WTC11 (cell line): ENCODE data around the gene TNPO3. TPM values are rescaled to one million over a fixed set of nuclear protein-coding genes. Genes with fewer than 3 reads are reported as not detected.
A peak's percentile ranks its signal among the peaks of the same experiment; 100 is the strongest.

Experiments used
- ATAC-seq: fragments of 200-7000 bp; cut with Tn5 transposase; 2 replicates; pipeline ENCODE4 v1.10.0; 2021; ENCODE audit warnings: mild to moderate bottlenecking, moderate library complexity
- CTCF ChIA-PET: fragments of 300-600 bp; sonication (Branson Sonifier 250); formaldehyde crosslinking; loops from one replicate; lab custom pipeline; 2021; ENCODE audit warnings: antibody characterized with exemption; lab: Charles Lee
- POLR2A ChIA-PET: fragments of 350-600 bp; sonication (Branson Sonifier 250); formaldehyde crosslinking; loops from one replicate; lab custom pipeline; 2021; ENCODE audit warnings: antibody characterized with exemption; lab: Charles Lee
- DNase-seq: peaks from one replicate; pipeline ENCODE4 v3.0.0; 2021; ENCODE audit warnings: low spot score
- H3K27ac Mint-ChIP-seq: 2 replicates; pipeline ENCODE4 v1.8.0; 2021; ENCODE audit warnings: mixed read lengths
- H3K27me3 Mint-ChIP-seq: 2 replicates; pipeline ENCODE4 v1.8.0; 2021; ENCODE audit warnings: low read depth, mild to moderate bottlenecking, moderate library complexity, mixed read lengths
- H3K36me3 Mint-ChIP-seq: 2 replicates; pipeline ENCODE4 v1.8.0; 2021; ENCODE audit warnings: mixed read lengths
- H3K4me1 Mint-ChIP-seq: 2 replicates; pipeline ENCODE4 v1.8.0; 2022; ENCODE audit warnings: mixed read lengths
- H3K4me3 Mint-ChIP-seq: 2 replicates; pipeline ENCODE4 v1.8.0; 2021; ENCODE audit warnings: mild to moderate bottlenecking, moderate library complexity, mixed read lengths
- H3K9me3 Mint-ChIP-seq: 2 replicates; pipeline ENCODE4 v1.8.0; 2021; ENCODE audit warnings: mixed read lengths
- ARID4B ChIP-seq: sonication (generic); formaldehyde crosslinking; IDR thresholded peaks from 2 replicates; pipeline ENCODE4 v1.8.0; 2023; ENCODE audit warnings: missing genetic modification reagents, mild to moderate bottlenecking, borderline replicate concordance
- CBFB ChIP-seq: sonication (generic); formaldehyde crosslinking; IDR thresholded peaks from 2 replicates; pipeline ENCODE4 v1.8.1; 2022; ENCODE audit warnings: mild to moderate bottlenecking, low read depth, missing genetic modification reagents
- CTCF ChIP-seq: fragments of 200-600 bp; IDR thresholded peaks from 2 replicates; pipeline ENCODE4 v1.8.0; 2022; ENCODE audit warnings: antibody characterized with exemption
- E2F4 ChIP-seq: sonication (generic); formaldehyde crosslinking; IDR thresholded peaks from 2 replicates; pipeline ENCODE4 v1.8.1; 2022; ENCODE audit warnings: low read depth, mild to moderate bottlenecking, moderate library complexity, missing genetic modification reagents, borderline replicate concordance
- FOXK1 ChIP-seq: sonication (generic); formaldehyde crosslinking; IDR thresholded peaks from 2 replicates; pipeline ENCODE4 v1.8.0; 2022; ENCODE audit warnings: mild to moderate bottlenecking, moderate library complexity, missing genetic modification reagents
- GRHL2 ChIP-seq: fragments of 250-450 bp; sonication (Bioruptor Pico); IDR thresholded peaks from 2 replicates; pipeline ENCODE4 v1.8.0; 2022; ENCODE audit warnings: mild to moderate bottlenecking, moderate library complexity; ENCODE audit not compliant: insufficient replicate concordance, severe bottlenecking
- NFE2L1 ChIP-seq: sonication (generic); formaldehyde crosslinking; IDR thresholded peaks from 2 replicates; pipeline ENCODE4 v1.8.1; 2023; ENCODE audit warnings: missing genetic modification reagents
- NR1H2 ChIP-seq: sonication (generic); formaldehyde crosslinking; IDR thresholded peaks from 2 replicates; pipeline ENCODE4 v1.9.0; 2021; ENCODE audit warnings: mild to moderate bottlenecking, moderate library complexity, missing genetic modification reagents
- PRDM15 ChIP-seq: sonication (generic); formaldehyde crosslinking; IDR thresholded peaks from 2 replicates; pipeline ENCODE4 v1.8.0; 2022; ENCODE audit warnings: missing genetic modification reagents
- RELA ChIP-seq: sonication (generic); formaldehyde crosslinking; IDR thresholded peaks from 2 replicates; pipeline ENCODE4 v1.8.1; 2022; ENCODE audit warnings: missing genetic modification reagents, mild to moderate bottlenecking, borderline replicate concordance
- TEAD1 ChIP-seq: sonication (generic); formaldehyde crosslinking; IDR thresholded peaks from 2 replicates; pipeline ENCODE4 v1.8.0; 2022; ENCODE audit warnings: mild to moderate bottlenecking, missing genetic modification reagents
- ZNF232 ChIP-seq: sonication (generic); formaldehyde crosslinking; IDR thresholded peaks from 2 replicates; pipeline ENCODE4 v1.8.0; 2022; ENCODE audit warnings: mild to moderate bottlenecking, missing genetic modification reagents
- ZNF317 ChIP-seq: sonication (generic); formaldehyde crosslinking; IDR thresholded peaks from 2 replicates; pipeline ENCODE4 v1.8.1; 2023; ENCODE audit warnings: low read depth, mild to moderate bottlenecking, moderate library complexity, missing genetic modification reagents, borderline replicate concordance
- ZNF671 ChIP-seq: fragments of 250-450 bp; sonication (Bioruptor Pico); IDR thresholded peaks from 2 replicates; pipeline ENCODE4 v1.8.0; 2021; ENCODE audit warnings: mild to moderate bottlenecking
- total RNA-seq: library from RNA; stranded (reverse); gene quantifications from 3 replicates; pipeline ENCODE4 v1.2.3, GENCODE V29; 2021
- TF ChIP-seq, protein P1 (sequence below): sonication (generic); formaldehyde crosslinking; IDR thresholded peaks from 2 replicates; pipeline ENCODE4 v1.8.0; 2023; ENCODE audit warnings: missing genetic modification reagents
- TF ChIP-seq, protein P2 (sequence below): sonication (generic); formaldehyde crosslinking; IDR thresholded peaks from 2 replicates; pipeline ENCODE4 v1.8.1; 2023; ENCODE audit warnings: mild to moderate bottlenecking, missing genetic modification reagents
- TF ChIP-seq, protein P3 (sequence below): sonication (generic); formaldehyde crosslinking; IDR thresholded peaks from 2 replicates; pipeline ENCODE4 v1.8.1; 2023; ENCODE audit warnings: mild to moderate bottlenecking, missing genetic modification reagents, moderate library complexity
- TF ChIP-seq, protein P4 (sequence below): sonication (generic); formaldehyde crosslinking; IDR thresholded peaks from 2 replicates; pipeline ENCODE4 v1.8.1; 2023; ENCODE audit warnings: mild to moderate bottlenecking, moderate library complexity, missing genetic modification reagents

The TNPO3 gene
- total RNA-seq, 1 experiment from 2014 or later = 91.7 TPM

DNA sequence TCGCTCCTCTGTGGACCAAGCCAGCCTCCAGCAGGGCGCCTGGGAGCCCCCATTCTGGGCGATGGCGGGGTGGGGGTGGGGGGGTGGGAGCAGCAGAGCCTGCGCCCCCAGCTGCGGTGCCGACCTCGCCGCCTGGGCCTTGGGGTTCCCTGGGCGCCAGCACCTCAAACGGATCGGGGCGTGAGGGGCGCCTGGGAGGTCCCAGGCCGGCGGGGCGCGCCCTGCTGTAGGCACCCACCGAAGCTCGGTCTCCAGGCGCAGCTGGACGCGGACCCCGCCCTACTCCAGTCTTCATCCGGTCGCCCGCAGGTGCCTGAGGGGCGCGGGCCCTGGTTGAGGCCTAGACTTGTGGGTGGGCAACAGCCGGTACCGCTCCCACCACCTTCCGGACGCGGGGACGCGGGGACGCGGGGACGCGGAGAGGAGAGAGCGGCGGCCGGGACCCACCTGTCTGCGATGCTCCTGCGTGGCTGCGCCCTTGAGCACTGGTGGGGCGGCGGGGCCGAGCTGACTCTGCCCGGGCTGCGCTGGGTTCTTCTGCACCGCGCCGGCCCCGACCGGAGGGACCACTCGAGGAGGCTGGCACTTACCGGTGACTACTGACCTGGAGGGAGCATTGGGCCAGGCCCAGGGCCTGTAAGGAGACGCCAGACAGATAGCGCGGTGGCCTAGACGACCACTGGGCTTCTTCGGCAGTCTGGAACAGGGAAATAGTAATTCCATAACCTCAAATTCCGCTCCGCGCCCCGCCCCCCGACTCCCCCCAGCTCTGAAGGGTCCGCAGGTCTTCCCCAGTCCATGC lies 138.9 kb downstream of the TNPO3 start (continued):
- TF ChIP-seq ARID4B (no peak), NFE2L1 (CRISPR knock-in tag) (no peak), ZNF317 (CRISPR knock-in tag) (no peak), PRDM15 (CRISPR knock-in tag) (no peak), ZNF232 (CRISPR knock-in tag) (no peak), GRHL2 (CRISPR knock-in tag) (no peak), CBFB (CRISPR knock-in tag) (no peak), TEAD1 (CRISPR knock-in tag) (no peak), ZNF671 (CRISPR knock-in tag) (no peak)
- TF ChIP-seq, protein P1, sequence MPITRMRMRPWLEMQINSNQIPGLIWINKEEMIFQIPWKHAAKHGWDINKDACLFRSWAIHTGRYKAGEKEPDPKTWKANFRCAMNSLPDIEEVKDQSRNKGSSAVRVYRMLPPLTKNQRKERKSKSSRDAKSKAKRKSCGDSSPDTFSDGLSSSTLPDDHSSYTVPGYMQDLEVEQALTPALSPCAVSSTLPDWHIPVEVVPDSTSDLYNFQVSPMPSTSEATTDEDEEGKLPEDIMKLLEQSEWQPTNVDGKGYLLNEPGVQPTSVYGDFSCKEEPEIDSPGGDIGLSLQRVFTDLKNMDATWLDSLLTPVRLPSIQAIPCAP (CRISPR knock-in tag) = no peak
- TF ChIP-seq, protein P2, sequence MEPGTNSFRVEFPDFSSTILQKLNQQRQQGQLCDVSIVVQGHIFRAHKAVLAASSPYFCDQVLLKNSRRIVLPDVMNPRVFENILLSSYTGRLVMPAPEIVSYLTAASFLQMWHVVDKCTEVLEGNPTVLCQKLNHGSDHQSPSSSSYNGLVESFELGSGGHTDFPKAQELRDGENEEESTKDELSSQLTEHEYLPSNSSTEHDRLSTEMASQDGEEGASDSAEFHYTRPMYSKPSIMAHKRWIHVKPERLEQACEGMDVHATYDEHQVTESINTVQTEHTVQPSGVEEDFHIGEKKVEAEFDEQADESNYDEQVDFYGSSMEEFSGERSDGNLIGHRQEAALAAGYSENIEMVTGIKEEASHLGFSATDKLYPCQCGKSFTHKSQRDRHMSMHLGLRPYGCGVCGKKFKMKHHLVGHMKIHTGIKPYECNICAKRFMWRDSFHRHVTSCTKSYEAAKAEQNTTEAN (CRISPR knock-in tag) = no peak

DNA sequence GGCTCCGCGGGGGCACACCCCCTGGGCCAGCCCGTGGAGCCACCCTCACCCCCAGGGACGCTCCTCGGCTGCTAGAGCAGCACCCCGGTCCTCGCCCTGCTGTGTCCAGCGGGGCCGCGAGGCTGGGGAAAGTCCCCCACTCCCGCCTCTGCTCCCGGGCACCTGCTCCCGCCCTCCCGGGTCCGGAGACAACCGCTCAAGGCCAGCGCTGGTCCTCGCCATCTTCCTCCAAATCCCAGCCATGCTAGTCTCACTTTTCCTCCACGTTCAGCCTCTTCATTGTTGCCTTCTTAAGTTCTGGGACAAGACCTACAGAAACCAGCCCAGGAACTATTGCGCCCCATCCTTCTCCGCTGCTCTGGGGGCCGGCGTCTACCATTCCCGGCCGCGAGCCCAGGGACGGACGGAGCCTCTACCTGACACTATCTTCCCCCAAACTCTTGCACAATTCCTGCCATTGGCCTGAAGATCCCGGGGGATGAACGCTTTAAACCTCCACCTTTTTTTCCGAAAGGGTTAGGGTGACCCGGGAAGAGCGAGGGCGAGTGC lies 139.6 kb downstream of the TNPO3 start:
- no peak for ATAC-seq
- Mint-ChIP-seq H3K27ac (no peak overlapping the region), H3K36me3 (no peaks in the 10 kb centered on the region), H3K27me3 (peaks cover 80% of the 10 kb centered on the region)
- no peak for DNase-seq
- CTCF ChIA-PET = interaction anchor here (1.1 to 2.4 kb wide), 4 partner anchors 31 to 39 kb away, joined by 3 to 15 read pairs (median 5); no protein-coding TSS in a partner anchor
- TF ChIP-seq CBFB (CRISPR knock-in tag) (no peak), CTCF (no peak), RELA (CRISPR knock-in tag) (no peak), ZNF671 (CRISPR knock-in tag) (no peak), NR1H2 (CRISPR knock-in tag) (no peak), E2F4 (CRISPR knock-in tag) (no peak), FOXK1 (no peak)
- TF ChIP-seq, protein P3, sequence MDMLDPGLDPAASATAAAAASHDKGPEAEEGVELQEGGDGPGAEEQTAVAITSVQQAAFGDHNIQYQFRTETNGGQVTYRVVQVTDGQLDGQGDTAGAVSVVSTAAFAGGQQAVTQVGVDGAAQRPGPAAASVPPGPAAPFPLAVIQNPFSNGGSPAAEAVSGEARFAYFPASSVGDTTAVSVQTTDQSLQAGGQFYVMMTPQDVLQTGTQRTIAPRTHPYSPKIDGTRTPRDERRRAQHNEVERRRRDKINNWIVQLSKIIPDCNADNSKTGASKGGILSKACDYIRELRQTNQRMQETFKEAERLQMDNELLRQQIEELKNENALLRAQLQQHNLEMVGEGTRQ (CRISPR knock-in tag) = no peak
- TF ChIP-seq, protein P4, sequence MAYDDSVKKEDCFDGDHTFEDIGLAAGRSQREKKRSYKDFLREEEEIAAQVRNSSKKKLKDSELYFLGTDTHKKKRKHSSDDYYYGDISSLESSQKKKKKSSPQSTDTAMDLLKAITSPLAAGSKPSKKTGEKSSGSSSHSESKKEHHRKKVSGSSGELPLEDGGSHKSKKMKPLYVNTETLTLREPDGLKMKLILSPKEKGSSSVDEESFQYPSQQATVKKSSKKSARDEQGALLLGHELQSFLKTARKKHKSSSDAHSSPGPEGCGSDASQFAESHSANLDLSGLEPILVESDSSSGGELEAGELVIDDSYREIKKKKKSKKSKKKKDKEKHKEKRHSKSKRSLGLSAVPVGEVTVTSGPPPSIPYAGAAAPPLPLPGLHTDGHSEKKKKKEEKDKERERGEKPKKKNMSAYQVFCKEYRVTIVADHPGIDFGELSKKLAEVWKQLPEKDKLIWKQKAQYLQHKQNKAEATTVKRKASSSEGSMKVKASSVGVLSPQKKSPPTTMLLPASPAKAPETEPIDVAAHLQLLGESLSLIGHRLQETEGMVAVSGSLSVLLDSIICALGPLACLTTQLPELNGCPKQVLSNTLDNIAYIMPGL (CRISPR knock-in tag) = no peak
- TF ChIP-seq, all 79 proteins: peak for 0
- peak overlapping the region; percentile 90 for H3K4me3 Mint-ChIP-seq
- POLR2A ChIA-PET = no interaction called here
- no peaks in the 10 kb centered on the region for H3K9me3 Mint-ChIP-seq
- peaks cover 24% of the 10 kb centered on the region for H3K4me1 Mint-ChIP-seq
